ENCODE data around the gene LMBR1.
"Not testable (repeated sequence)": the region's sequence is repeated elsewhere in the genome, so short reads cannot be mapped to it uniquely, and the experiment has no call there.

LMBR1 gene, protein sequence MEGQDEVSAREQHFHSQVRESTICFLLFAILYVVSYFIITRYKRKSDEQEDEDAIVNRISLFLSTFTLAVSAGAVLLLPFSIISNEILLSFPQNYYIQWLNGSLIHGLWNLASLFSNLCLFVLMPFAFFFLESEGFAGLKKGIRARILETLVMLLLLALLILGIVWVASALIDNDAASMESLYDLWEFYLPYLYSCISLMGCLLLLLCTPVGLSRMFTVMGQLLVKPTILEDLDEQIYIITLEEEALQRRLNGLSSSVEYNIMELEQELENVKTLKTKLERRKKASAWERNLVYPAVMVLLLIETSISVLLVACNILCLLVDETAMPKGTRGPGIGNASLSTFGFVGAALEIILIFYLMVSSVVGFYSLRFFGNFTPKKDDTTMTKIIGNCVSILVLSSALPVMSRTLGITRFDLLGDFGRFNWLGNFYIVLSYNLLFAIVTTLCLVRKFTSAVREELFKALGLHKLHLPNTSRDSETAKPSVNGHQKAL

DNA sequence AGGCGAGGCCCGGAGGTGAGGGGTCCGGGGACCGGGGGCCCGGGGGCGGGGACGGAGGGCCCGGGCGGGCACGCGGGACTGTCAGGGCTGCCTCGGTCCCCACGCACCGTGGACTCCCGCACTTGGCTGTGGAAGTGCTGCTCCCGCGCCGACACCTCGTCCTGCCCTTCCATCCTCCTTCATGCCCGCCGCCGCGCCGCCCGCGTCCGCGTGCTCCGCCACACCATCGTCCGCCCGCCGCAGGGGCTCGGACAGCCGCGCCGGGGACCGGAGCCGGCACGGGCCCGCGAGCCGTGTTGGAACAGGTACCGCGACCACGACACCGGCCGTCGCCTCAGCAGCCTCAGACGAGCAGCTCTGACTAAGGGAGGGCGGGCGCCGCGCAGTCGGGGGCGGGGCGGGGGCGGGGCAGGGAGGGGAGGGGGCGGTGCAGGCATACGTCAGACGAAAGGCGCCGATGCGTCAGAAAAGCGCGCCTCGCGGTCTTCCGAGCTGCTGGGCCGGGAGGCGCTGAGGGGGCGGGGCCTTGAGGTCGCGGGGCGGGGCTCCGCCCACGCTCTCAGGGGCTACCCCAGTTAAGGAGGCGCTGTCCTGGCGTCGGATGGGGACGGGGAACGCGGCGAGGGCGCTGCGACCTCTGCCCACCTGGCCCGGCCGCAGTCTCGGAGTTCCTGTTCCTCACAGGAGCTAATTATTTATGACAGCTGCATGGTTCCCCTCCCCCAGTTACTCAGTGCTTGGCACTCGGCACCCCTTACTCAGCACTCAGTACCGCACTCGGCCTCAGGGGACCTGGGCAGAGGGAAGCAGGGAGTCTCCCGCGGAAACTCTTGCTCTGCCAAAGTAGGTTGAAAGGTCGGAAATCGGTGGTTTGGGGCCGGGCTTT lies at the start of gene LMBR1:
Gene LMBR1 (minus strand): TSS at position 363 of the 886 bp plus-strand sequence. CDS start 190 bp downstream, at position 173.
- peak; percentile 94 for DNase-seq

DNA sequence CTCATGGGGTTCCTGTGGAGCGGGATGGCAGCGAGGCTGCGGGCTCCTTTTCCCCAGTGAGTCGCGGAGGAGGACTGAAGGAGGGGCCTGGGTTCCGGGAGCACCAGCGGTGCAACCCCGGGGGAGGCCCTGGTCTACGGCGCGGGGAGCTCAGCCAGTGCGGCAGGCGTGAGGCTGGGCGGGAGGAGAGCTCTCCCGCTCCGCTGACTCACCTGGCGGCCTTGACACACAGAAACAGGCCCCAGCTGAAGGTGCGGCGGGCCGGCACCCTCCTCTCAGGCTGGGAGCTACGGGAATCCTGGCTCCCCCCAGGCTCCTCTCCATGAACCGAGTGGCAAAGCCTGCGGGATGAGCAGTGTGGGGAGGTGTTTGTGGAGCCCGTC lies 49.7 kb upstream of the LMBR1 start:
- no peak for DNase-seq

DNA sequence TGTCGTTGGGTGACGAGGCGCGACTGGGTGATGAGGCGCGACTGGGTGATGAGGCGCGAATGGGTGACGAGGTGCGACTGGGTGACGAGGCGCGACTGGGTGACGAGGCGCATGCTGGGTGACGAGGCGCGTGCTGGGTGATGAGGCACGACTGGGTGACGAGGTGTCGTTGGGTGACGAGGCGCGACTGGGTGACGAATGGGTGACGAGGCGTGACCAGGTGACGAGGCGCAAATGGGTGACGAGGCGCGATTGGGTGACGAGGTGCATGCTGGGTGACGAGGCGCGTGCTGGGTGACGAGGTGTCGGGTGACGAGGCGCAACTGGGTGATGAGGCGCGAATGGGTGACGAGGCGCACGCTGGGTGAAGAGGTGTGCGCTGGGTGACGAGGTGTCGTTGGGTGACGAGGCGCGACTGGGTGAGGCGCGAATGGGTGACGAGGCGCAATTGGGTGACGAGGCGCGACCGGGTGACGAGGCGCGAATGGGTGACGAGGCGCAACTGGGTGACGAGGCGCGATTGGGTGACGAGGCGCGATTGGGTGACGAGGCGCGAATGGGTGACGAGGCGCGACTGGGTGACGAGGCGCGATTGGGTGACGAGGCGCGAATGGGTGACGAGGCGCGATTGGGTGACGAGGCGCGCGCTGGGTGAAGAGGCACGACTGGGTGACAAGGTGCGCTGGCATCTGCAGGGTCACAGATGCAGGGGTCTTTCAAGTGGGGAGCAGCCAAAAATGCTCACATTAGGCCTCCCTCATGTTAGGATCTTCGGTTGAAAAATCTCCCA lies 48.6 kb upstream of the LMBR1 start:
- DNase-seq, result no peak

DNA sequence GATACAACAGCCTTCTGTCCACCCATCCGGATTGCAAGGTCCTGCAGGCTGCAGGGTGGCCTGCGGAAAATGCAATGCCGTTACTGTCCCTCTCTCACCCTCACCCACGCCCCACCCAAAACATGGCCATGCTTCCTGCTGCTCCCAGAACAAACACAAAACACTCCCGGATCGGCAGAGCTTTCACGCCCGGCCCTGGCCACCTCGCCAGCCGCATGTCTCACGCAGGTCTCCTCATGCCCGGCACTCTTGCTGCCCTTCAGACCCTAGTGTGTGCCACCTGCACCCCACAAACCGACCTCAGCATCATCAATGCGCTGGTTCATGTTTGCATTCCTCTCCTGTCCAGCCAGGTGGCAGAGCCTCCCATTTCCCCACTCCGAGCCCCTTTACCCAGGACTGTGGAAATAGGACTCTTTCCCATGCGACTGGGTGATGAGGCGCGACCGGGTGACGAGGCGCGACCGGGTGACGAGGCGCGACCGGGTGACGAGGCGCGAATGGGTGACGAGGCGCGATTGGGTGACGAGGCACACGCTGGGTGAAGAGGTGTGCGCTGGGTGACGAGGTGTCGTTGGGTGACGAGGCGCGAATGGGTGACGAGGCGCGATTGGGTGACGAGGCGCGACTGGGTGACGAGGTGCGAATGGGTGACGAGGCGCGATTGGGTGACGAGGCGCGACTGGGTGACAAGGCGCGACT lies 47.6 kb upstream of the LMBR1 start:
- no peak for DNase-seq

DNA sequence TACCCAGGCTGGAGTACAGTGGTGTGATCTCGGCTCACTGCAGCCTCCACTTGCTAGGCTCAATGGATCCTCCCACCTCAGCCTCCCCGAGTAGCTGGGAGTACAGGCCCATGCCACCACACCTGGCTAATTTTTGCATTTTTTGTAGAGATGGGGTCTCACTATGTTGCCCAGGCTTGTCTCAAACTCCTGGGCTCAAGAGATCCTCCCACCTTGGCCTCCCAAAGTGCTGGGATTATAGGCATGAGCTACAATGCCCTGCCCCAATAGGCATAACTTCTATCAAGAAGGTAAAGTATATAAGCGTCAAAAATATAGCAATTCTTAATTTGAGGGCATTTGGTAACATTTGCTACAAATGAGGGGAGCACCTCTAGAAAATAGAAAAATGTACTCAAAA lies 43.8 kb upstream of the LMBR1 start:
- not testable (repeated sequence) for DNase-seq

DNA sequence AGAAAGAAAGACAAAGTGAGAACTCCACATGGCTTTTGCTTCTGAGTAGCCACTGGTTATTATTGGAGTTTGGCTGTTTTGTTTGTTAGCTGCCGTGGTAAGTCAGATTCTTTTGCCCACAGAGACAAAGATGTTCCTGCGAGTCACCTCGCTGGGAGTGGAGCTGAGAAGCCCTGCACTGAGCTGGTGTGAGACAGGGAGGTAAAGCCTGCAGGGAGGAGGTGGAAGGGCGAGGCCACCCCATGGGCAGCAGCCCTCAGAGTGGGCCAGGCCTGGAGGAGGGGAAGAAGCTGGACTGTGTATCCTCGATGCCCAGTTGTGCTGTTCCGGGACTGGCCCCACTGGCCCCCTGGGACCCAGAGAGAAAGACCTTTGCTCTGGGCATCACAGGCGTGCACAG lies 42.3 kb upstream of the LMBR1 start:
- DNase-seq, result no peak

DNA sequence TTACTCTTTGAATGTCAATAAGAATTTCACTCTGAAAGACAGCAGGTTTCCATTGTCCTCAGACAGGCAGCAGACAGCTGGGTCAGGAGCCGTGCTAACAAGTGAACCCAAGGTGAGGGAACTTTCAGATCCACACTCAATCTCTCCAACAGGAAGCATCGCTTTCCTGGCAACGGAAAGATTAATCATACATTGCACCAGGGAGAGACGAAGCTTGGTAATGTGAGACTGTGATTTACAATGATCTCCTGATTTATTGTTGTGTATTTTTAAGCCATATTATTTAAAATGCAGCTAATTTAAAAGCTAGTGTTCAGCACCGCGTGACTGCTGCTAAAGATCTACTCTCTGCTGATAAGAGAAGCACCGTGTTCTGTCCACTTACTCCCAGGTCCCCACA lies 39.0 kb upstream of the LMBR1 start:
- no peak for DNase-seq

DNA sequence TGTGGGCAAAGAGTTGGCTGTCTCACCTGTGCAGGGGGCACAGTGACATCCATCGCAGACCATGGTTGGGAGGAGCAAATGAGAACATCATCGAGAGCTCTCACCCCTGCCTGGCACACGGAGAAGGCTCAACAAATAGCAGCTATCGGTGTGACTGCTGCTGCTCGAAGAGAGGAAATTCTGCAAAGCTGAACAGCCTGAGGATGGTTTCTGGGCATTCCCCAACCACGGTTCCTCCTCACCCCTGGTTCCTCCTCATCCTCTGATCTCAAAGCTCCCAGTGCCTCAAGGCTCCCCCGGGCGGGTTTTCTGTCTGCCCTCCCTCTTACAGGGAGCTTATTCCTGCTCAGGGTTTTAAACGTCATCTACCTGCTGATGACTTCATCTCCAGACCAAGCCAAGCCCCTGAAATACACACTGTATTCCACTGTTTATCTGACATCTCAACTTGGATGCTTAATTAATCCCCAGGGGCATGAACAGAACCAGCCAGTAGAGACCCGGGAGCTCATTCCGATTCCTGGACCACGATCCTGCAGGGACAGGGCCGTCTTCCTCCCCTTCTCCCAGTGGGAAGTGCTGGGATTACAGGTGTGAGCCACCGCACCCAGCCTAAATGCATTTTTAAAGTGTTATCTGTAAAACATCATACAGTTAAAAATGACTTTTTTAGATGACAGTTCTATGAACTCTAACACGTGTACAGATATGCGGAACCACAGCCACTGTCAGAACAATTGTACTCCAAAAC lies 37.0 kb upstream of the LMBR1 start:
- DNase-seq, result no peak

DNA sequence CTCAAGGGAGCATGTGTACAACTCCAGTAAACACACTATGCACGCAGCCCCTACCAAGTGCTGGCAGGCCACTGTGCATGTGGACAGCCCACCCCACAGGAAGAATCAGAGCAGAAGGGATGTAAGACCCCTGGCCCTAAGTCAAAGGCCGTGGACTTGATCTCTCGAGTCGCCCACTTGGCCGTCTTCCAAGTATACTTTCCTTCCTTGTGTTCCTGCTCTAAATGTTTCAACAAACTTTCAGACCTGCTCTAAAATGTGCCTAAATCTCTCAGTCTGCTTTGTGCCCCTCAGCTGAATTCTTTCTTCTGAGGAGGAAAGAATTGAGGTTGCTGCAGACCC lies 35.4 kb upstream of the LMBR1 start:
- DNase-seq, result no peak

DNA sequence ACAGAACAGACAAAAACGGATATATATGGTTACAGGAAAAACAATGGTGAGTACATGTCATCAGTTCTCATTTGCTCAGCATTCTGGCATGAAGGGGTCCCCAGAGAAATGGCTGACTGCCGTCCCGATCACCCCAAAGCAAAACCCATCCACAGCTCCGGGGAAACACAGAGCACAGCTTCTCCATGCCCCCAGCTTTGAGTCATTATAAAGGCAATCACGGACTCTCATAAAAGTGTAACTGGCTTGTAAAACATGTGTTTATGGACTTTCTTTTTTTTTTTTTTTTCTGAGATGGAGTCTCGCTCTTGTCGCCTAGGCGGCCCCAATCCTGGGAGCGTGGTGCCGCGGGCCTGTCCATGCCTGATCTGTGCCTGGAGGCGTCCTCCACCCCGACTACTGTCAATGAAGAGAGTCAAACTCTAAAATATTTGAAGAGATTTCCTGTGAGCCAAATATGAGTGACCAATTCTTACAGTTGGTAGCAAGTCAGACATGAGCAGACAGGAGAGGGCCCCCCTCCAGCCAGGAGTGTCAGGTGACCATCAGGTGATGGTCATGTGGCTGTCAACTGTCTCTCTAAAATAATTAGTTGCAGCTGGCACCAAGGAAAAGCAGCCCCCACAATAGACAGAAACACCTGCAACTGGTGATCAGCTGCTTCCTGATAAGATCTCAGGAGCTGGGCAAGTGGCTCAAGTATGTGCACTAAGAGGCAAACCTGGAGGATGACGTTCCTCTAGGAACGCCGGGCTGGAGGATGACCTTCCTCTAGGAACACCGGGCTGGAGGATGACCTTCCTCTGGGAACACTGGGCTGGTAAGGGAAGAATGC lies 34.8 kb upstream of the LMBR1 start:
- DNase-seq, result no peak

DNA sequence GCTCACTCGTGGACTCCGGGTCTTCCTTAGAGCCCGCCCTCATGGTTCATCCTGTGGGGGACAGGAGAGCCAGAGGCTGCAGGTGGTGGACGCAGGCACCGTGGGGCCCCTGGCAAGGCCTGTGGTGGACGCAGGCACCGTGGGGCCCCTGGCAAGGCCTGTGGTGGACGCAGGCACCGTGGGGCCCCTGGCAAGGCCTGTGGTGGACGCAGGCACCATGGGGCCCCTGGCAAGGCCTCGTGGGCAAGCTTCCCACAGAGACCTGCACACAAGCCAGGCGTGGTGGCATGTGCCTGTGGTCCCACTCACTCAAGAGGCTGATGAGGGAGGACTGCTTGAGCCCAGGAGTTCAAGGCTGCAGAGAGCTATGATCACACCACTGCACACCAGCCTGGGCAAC lies 32.8 kb upstream of the LMBR1 start:
- not testable (repeated sequence) for DNase-seq

DNA sequence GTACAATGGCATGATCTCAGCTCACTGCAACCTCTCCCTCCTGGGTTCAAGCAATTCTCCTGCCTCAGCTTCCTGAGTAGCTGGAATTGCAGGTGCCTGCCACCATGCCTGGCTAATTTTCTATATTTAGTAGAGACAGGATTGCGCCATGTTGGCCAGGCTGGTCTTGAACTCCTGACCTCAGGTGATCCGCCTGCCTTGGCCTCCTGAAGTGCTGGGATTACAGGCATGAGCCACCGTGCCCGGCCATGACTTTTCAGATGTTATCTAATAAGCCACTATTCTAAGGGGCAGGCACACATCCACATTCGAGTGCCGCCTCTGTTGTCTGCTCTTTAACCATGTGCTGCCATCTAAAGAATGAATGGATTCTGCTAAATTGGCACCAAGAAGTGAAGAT lies 29.3 kb upstream of the LMBR1 start:
- DNase-seq, result not testable (repeated sequence)

DNA sequence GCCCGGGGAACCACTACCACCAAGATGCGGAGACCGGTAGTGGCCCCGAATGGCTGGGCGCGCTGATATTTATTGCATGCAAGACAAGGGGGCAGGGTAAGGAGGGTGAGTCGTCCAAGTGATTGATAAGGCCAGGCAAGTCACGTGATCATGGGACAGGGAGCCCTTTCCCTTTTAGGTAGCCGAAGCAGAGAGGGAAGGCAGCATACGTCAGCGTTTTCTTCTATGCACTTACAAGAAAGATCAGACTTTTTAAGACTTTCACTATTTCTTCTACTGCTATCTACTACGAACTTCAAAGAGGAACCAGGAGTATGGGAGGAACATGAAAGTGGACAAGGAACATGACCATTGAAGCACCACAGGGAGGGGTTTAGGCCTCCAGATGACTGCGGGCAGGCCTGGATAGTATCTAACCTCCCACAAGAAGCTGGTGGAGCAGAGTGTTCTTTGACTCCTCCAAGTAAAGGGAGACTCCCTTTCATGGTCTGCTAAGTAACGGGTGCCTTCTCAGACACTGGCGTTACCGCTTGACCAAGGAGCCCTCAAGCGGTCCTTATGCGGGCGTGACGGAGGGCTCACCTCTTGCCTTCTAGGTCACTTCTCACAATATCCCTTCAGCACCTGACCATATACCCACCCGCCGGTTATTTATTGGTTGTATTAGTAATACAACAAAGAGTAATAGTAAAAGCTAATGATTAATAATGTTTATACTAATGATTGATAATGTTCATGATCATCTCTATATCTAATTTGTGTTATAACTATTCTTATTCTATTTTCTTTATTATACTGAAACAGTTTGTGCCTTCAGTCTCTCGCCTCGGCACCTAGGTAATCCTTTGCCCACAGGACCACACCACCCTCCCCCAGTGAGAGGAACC lies 27.7 kb upstream of the LMBR1 start:
- not testable (repeated sequence) for DNase-seq

DNA sequence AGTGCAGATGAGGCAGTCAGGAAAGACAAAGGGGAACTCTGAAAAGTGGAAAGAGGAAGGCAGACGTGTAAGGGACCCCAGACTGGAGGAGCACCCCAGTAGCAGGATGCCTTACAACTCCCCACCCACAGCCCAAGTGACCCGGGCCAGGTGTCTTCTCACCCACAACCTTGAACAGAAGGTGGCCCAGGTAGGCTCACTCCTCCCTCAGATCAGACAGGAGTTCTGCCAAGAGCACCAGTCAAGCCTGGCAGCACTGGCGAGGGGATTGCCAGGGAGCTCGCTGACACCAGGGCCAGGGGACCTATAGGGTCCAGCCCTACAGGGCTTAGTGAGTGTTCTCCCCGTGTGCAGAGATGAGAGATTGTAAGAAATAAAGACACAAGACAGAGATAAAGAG lies 27.1 kb upstream of the LMBR1 start:
- no peak for DNase-seq

DNA sequence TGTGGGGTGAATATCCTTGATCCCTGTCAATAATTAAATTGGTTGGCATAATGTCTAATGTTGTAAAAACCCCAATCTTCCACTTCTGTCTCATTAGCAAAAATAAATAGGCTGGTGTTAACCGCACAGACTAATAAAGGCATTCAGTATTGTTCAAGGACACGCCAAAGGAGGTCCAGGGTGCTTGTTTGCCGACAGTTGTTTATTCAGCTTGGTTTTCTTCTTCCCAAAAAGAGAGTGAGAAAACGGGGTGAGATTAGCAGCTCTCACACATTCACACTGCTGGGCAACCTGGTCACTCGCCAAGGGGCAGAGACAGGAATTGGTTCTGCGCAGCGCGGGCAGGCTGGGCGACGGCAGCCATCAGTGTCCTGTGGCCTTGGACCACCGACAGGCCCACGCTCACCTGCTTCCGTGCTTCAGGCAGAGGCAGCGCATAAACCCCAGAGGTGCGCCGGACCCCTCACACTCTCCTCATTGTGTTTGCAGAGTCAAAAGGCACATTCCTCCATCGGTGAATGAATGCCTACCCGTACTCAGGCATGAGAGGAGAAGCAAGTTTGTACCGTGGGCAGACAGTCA lies 26.2 kb upstream of the LMBR1 start:
- DNase-seq, result no peak

DNA sequence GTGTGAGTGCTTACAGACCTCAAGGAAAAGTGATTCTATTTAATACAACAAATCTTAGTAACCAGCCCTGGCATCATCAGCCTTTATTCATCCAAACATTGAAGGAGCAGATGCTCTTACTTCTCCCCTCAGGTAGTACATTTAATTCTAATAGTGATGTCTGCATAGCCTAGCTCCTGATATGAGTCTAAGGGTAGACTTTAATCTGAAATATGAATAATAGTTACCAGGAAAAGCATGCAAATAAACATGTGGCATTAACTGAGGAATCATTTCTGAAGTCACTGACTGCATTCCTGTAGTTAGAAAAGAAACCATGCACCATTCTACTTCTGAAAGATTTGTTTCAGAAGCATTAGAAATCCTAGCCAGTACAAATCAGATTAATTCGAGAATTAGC lies 25.7 kb upstream of the LMBR1 start:
- DNase-seq, result no peak

DNA sequence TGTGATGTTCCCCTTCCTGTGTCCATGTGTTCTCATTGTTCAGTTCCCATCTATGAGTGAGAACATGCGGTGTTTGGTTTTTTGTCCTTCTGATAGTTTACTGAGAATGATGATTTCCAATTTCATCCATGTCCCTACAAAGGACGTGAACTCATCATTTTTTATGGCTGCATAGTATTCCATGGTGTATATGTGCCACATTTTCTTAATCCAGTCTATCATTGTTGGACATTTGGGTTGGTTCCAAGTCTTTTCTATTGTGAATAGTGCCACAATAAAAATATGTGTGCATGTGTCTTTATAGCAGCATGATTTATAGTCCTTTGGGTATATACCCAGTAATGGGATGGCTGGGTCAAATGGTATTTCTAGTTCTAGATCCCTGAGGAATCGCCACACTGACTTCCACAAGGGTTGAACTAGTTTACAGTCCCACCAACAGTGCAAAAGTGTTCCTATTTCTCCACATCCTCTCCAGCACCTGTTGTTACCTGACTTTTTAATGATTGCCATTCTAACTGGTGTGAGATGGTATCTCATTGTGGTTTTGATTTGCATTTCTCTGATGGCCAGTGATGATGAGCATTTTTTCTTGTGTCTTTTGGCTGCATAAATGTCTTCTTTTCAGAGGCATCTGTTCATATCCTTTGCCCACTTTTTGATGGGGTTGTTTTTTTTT lies 16.7 kb upstream of the LMBR1 start:
- DNase-seq, result not testable (repeated sequence)

DNA sequence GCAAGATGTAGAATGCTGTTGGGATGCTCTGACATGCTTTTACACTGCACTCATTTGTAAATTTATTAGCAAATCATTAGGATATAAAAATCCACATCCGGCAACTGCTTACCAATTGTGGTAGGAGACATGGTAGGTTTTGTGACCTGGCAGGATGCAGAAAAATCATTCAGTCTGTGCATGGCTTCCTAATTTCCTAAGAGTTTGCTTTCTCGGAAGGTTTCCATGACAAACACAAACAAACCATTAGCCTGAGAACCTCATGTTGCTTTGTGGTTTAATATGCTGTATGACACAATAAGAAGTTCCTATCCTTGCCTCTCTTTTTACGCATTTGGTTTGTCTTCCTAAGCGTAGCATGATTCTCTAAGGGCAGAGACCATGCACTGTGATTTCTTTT lies 14.7 kb upstream of the LMBR1 start:
- DNase-seq, result no peak

DNA sequence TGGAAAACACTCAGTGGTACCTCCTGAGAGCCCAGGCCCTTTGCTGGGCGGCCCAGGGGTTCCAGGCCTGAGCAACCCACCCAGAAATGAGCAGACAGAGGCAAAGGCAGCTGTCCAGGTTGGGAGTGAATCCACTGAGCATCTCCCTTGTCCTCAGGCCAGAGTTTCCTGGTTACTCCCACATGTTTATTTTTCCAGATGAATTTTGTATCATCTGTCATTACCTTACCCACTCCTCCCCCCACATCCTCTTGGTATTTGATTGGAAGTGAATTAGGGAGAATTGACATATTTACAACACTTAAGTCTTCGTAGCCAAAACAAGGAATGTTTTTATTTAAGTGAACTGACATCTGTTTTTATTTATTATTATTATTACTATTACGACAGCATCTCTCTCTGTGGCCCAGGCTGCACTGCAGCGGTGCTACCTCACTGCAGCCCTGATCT lies 13.2 kb upstream of the LMBR1 start:
- no peak for DNase-seq

Data from activated gamma-delta T cell treated with Interleukin-2 at 50 U/mL for 16 hours (primary cell).